Tibial artery (tissue), 4 donors: ENCODE results near the gene FGFRL1.

Experiments used
- DNase-seq, 2 donors: peaks; one replicate each; pipeline ENCODE4 v3.0.0-alpha.2; 2019
- H3K27ac ChIP-seq, 2 donors: fragments of 200-600 bp; sonication (generic) in 1 of 2; 1 replicate in 1 of 2; 2 replicates in 1 of 2; pipeline ENCODE4 v1.5.1; 2018 to 2019; ENCODE audit warnings: mild to moderate bottlenecking in 1 of 2
- H3K27me3 ChIP-seq, 2 donors: fragments of 200-600 bp; sonication (generic) in 1 of 2; one replicate each; pipeline versions ENCODE4 v1.5.1 to v1.6.0; 2016 to 2019
- H3K36me3 ChIP-seq, 3 donors: fragments of 200-600 bp; sonication (generic) in 2 of 3; one replicate each; pipeline ENCODE4 v1.5.1; 2016 to 2019; ENCODE audit warnings: mild to moderate bottlenecking in 2 of 3
- H3K4me1 ChIP-seq, 4 donors: fragments of 200-600 bp; sonication (generic) in 2 of 4; 1 replicate in 3 of 4; 2 replicates in 1 of 4; pipeline ENCODE4 v1.5.1; 2016 to 2019
- H3K4me3 ChIP-seq, 2 donors: fragments of 200-600 bp; sonication (generic) in 1 of 2; 1 replicate in 1 of 2; 2 replicates in 1 of 2; pipeline ENCODE4 v1.5.1; 2018 to 2019; ENCODE audit warnings: mild to moderate bottlenecking in 2 of 2
- H3K9me3 ChIP-seq, 3 donors: fragments of 200-600 bp; sonication (generic) in 1 of 3; one replicate each; pipeline ENCODE4 v1.5.1; 2016 to 2019
- CTCF ChIP-seq, 2 experiments: fragments of 200-600 bp in 1 of 2; fragments of 450-650 bp in 1 of 2; IDR thresholded peaks; one replicate each; pipeline ENCODE4 v1.5.1; 2017 to 2019; ENCODE audit warnings: antibody characterized with exemption in 2 of 2, mild to moderate bottlenecking in 1 of 2, moderate library complexity in 1 of 2
- intact Hi-C: fragments of 100-400 bp; cut with DNase I; formaldehyde crosslinking; loops from one replicate; pipeline ENCODE4 v1.15.0; 2023; ENCODE audit warnings: low total_unique reads

The FGFRL1 gene

GRCh38 chr4:1042352-1043055 is 31.1 kb downstream of the FGFRL1 start:
- H3K36me3 ChIP-seq = no peaks in the 10 kb centered on the region
- no peak for TF ChIP-seq CTCF (IDR thresholded peaks at IDR 0.05)
- no peak for DNase-seq
- intact Hi-C loops = loop anchor here (2.0 kb wide), 1 partner anchor 32 kb away; the partner anchor contains the start of gene FGFRL1
- H3K27me3 ChIP-seq = peaks cover 0 to 14% of the 10 kb centered on the region in 2 donors
- H3K4me1 ChIP-seq = peaks cover 17 to 78% (median 63%) of the 10 kb centered on the region in 4 donors
- peak overlapping the region in 1 of 2 donors; percentile 45 for H3K27ac ChIP-seq
- no peaks in the 10 kb centered on the region for H3K9me3 ChIP-seq
- no peak overlapping the region for H3K4me3 ChIP-seq

- no peak overlapping the region for H3K27ac ChIP-seq
- no peak for TF ChIP-seq CTCF (IDR thresholded peaks at IDR 0.05)
- intact Hi-C loops = loop anchor here (2.0 kb wide), 1 partner anchor 32 kb away; the partner anchor contains the start of gene FGFRL1
- H3K36me3 ChIP-seq = no peaks in the 10 kb centered on the region
- peaks cover 17 to 85% (median 69%) of the 10 kb centered on the region in 4 donors for H3K4me1 ChIP-seq
- no peaks in the 10 kb centered on the region for H3K9me3 ChIP-seq
- peaks cover 0 to 14% of the 10 kb centered on the region in 2 donors for H3K27me3 ChIP-seq
- DNase-seq = no peak
- peak overlapping the region in 1 of 2 donors; percentile 47 for H3K4me3 ChIP-seq
These were observed 31.7 kb downstream of the FGFRL1 start for GRCh38 chr4:1043162-1043561.

GRCh38 chr4:1043651-1044468 is 32.4 kb downstream of the FGFRL1 start:
- intact Hi-C loops = loop anchor here (2.0 kb wide), 1 partner anchor 33 kb away; the partner anchor contains the start of gene FGFRL1
- peak overlapping the region; percentile 27 to 47 for H3K4me3 ChIP-seq
- peak; percentile 98 to 99 for DNase-seq
- H3K27me3 ChIP-seq = peaks cover 0 to 14% of the 10 kb centered on the region in 2 donors
- peak overlapping the region; percentile 64 to 79 for H3K27ac ChIP-seq
- no peak for TF ChIP-seq CTCF (IDR thresholded peaks at IDR 0.05)
- H3K36me3 ChIP-seq = no peaks in the 10 kb centered on the region
- no peaks in the 10 kb centered on the region for H3K9me3 ChIP-seq
- peaks cover 17 to 86% (median 70%) of the 10 kb centered on the region in 4 donors for H3K4me1 ChIP-seq

- Histone ChIP-seq H3K4me1 (peaks cover 12 to 79% (median 64%) of the 10 kb centered on the region in 4 donors), H3K9me3 (no peaks in the 10 kb centered on the region), H3K27ac (peak overlapping the region; percentile 64 to 79), H3K36me3 (no peaks in the 10 kb centered on the region), H3K27me3 (peaks cover 0 to 22% of the 10 kb centered on the region in 2 donors), H3K4me3 (peak overlapping the region; percentile 27 to 47)
- intact Hi-C loops = no loop called here
- peak; percentile 21 to 65 for DNase-seq
- no peak for TF ChIP-seq CTCF (IDR thresholded peaks at IDR 0.05)
These were observed 33.2 kb downstream of the FGFRL1 start for GRCh38 chr4:1044469-1045192.

GRCh38 chr4:1045193-1045594 is 33.8 kb downstream of the FGFRL1 start:
- TF ChIP-seq CTCF (IDR thresholded peaks at IDR 0.05) = no peak
- H3K27me3 ChIP-seq = peaks cover 0 to 28% of the 10 kb centered on the region in 2 donors
- peak overlapping the region; percentile 64 to 79 for H3K27ac ChIP-seq
- H3K9me3 ChIP-seq = no peaks in the 10 kb centered on the region
- H3K4me3 ChIP-seq = no peak overlapping the region
- peaks cover 8 to 74% (median 59%) of the 10 kb centered on the region in 4 donors for H3K4me1 ChIP-seq
- intact Hi-C loops = no loop called here
- H3K36me3 ChIP-seq = no peaks in the 10 kb centered on the region
- DNase-seq = peak in 1 of 2 donors; percentile 64
